GM20000 (cell line): ENCODE results near the gene MFAP3L.

Experiments
- DNase-seq: peaks from one replicate; pipeline ENCODE4 v3.0.0; 2012; ENCODE audit warnings: low spot score
- TF ChIP-seq, protein P1 (sequence below): IDR thresholded peaks from 2 replicates; pipeline ENCODE4 v1.5.1; 2012; ENCODE audit warnings: mild to moderate bottlenecking, control low read depth; ENCODE audit errors: extremely low read depth, missing control alignments

The MFAP3L gene

DNA sequence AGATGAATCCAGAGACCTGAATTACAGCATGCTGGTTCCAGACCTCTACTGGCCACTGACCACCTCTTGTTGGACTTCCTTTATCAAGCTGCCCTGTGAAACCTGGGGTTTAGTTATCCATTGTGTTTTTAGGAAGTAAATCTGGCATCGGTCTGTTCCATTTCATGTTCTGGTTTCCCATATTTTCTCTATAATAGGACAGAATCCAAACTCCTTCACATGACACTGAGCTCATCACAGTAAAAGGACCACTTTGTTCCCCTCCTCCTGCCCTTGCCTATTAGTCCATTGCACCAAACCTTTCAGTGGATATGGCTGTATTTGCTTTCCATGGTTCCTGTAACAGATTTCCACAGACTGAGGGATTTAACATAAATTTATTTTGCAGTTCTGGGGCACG lies 4.0 kb downstream of the MFAP3L start:
- TF ChIP-seq, protein P1, sequence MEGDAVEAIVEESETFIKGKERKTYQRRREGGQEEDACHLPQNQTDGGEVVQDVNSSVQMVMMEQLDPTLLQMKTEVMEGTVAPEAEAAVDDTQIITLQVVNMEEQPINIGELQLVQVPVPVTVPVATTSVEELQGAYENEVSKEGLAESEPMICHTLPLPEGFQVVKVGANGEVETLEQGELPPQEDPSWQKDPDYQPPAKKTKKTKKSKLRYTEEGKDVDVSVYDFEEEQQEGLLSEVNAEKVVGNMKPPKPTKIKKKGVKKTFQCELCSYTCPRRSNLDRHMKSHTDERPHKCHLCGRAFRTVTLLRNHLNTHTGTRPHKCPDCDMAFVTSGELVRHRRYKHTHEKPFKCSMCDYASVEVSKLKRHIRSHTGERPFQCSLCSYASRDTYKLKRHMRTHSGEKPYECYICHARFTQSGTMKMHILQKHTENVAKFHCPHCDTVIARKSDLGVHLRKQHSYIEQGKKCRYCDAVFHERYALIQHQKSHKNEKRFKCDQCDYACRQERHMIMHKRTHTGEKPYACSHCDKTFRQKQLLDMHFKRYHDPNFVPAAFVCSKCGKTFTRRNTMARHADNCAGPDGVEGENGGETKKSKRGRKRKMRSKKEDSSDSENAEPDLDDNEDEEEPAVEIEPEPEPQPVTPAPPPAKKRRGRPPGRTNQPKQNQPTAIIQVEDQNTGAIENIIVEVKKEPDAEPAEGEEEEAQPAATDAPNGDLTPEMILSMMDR = no peak
- no peak for DNase-seq

GRCh38 chr4:170017252-170017651 lies 8.9 kb downstream of the MFAP3L start:
- TF ChIP-seq, protein P1 = no peak
- no peak for DNase-seq

DNA sequence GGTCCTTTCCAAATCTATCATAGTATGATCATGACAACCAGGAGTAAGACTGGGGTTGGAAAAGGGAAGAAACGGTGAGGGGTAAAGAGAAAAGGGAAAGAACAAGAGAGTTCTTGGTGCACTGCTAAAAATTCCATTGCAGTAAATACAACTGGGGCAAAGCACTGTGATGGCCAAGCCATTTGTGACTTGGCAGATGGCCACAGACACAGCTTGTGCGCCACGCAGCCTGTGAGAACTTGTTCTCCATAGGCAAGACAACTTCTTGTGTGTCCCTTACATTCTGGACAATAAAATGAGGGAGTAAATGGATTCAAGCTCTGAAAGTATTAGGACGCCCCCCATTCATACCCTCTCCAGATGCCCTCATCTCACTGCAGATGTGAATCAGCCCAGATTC lies 10.9 kb downstream of the MFAP3L start:
- TF ChIP-seq, protein P1 = no peak
- no peak for DNase-seq

DNA sequence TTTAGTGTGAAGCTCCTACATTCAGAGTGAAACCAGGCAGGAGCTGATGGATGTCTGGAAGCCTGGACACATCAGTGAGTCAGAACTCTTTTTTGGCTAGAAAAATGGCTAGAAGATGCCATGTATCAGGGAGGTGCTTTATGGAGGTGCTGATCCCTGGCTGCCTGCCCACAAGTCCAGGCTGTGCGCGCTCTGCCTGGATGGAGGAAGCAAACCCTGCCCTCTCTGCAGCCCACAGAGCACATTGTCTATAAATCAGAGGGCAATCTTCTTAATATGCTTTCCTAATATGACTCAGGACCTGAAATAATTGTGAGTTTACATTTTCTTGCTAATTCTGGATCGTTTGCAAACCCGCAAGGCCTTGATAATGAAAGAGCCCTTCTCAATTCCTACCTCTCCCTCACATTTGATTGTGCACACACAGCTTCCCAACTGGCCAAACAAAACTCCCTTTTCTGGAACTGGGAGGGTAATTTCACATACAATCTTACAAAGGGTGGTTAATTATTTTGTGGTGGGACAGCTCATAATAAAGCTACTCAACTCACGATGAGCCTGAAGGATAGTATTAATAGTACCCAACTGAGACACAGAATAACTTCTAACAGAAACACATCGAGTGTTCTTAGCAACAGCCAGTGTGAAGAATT lies 11.7 kb downstream of the MFAP3L start:
- no peak for DNase-seq
- TF ChIP-seq, protein P1 = no peak

DNA sequence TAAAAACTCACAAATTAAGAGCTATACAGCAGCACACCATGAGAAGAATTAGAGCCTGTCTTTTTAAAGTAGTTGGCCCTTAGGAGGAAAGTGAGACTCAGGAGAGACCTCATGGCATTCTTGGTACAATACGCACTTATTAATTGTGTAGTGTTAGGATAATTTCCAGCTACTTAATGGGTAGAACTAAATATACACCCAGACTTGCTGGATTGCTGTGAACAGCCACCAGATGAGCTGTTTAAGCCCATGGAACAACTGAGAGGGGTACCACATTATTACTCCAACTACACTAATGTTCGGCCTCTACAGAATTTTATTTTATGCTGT lies 13.6 kb downstream of the MFAP3L start:
- TF ChIP-seq, protein P1 = no peak
- no peak for DNase-seq

GRCh38 chr4:170011921-170012628 lies 14.1 kb downstream of the MFAP3L start:
- TF ChIP-seq, protein P1 = no peak
- DNase-seq = no peak

- no peak for DNase-seq
- TF ChIP-seq, protein P1 = no peak
These were observed 16.9 kb downstream of the MFAP3L start for GRCh38 chr4:170009291-170009690.
